Measurements from ENCODE around the gene AGBL4.

Gene AGBL4

DNA sequence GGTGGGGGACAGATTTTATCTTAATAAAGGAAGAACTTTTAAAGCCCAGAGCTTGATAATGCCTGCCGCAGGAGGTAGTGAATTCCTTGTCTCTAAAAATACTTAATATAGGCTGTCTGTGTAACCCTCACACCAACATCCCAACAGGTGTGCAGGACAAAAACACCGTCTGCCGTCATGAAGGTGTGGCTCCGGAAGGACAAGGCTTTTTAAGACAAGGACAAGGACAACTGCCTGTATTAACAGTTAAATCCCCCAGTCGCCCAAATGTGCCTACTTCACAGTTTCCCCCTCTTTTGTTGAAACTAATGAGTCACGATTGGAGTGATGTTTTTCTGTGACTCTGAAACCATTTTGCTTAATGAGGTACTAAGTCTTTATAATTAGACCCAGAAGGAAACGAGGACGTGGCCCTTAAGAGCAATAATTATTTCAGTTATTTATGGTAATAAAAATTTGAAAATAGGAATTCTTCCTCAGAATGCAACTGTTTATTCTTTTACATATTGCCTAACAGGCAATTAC, 1524.5 kb downstream of the AGBL4 start:
- no peak for DNase-seq

DNA sequence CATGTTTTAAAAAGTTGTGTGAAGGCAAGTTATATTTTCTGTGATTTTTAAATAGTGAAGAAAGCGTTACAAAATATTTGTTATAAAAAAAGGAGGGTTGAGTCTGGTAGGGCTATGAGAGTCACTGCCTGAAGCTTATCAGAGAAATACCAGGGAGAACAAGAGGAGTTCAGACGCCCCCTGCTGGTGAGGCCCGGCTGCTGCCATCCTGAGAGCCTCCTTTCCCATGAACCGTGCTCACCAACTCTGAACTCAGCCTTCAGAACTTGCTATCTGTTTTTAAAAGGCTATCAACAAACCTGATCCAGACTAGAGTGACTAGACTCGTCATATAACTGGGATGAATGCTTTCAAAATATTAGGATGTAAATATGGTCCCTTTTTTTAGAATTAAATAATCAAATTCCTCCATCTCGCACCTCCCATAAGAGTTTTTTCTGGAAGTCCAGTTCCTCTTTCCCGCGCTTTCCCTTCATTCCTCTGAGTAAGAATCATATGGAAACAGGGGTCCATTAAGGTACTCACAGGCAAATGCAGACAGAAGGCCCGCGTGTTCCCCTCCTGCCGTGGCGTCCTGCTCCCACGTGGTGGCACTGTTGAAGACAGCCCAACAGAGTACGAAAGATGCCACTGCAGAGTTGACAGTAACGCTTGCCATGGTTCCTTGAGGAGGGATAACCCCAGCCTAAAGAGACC, 1525.5 kb downstream of the AGBL4 start:
- peak; percentile 33 for DNase-seq

DNA sequence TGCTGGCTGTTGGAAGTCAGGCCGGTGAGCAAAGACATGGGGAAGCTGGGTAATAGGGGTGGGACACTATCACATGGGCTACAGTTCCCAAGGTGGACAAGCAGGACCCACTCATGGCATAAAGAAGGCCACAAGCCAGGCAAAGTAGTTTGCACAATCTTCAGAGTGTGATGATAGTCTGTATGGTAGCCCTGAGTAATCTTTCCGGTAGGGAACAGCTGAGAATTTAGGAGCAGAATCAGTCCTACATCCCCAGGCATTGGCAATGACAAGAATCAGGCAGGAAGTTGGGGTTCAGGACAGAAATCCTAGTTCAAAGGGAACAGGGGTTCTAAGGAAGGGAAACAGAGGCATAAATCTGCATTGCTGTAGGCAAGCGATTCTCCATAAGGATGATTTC, 1527.8 kb downstream of the AGBL4 start:
- DNase-seq: no peak

DNA sequence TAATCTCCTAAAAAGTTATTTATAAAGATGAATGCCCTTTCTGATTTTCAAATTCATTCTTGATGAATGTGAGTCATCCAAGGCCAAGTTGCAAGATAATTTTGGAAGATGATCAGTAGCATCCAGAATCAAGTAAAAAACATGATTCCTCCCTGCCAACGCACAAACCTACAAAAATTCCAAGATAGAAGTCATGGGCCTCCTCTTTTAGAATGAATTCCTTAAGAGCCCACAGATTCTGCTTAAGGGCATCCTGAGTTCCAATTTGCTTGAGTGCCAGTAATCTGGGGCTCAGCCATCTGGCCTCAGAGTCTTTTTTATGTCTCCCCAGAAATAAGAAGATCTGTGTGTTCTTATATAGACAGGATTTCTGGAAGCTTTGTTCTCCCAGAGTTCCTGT, 1528.6 kb downstream of the AGBL4 start:
- no peak for DNase-seq

DNA sequence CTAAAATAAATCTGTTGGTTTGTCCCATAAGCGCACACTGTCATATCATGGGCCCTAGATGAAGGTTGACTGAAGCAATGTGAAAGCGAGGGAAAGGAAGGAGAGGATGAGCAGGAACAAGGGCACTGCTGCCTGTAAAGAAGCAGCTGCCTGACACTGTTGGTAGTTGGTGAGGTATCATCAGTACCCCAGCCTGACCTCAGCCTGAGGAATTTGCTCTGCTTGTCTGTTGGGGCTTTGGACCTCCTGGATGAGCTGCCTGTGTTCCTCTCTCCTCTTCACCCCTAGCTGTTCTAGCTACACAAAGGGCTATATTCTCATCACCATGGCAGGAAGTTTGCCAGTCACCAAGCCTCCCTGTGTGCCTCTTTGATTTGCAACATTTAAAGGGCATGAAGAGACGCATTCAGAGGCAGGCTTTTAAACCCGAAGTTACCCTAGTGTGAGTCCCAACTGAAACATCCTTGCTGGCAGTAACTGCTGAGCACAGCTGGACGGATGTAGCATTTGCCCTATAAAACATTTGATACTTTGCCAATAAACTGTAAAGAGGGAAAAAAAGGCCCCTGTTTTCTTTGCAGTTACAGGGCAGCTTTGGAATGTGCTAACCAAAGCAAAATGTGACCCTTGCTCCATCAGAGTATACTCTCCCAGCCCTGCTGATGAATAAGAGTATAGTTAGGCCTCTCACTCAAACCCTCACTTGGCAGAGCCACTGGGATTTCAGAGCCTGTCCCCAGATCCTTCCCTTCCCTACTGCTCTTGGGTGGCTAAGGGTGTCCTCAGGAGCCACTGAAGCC, 1529.6 kb downstream of the AGBL4 start:
- no peak for DNase-seq

DNA sequence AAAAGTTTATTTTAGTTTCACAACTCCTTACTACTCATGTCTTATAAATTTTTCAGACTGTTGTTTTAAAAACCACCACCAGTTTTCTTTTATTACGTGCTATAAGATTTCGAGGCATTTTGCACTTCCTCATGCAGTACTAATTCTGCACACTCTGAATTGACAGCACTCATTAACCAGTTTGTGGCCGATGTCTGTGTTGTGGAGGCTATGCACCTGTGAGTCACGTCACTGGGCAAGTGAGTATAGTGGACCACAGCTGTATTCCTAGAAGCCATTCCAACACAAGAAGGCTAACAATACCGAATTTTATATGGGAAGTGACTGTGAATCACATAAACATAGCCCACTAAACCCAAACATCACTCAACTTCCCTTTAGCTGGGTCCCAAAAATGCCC, 1530.7 kb downstream of the AGBL4 start:
- no peak for DNase-seq

DNA sequence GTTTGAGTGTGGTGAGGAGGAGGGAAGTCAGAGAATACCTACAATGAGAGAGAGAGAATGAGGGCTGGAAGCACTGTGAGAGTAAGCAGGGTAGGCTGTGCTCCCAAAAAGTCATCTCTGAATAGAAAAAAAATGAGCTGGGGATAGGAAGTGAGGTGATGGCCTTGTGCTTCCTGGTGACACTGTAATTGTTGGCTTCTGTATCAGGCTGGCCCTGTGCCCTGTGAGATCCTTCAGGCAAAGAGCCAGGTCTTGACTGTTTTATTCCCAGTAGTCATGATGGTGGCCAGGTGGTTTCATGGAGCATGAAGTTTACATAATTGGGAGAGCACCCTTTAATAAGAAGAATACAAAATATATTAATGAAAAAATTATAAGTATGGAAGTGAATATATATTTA, 1531.4 kb downstream of the AGBL4 start:
- DNase-seq: no peak

DNA sequence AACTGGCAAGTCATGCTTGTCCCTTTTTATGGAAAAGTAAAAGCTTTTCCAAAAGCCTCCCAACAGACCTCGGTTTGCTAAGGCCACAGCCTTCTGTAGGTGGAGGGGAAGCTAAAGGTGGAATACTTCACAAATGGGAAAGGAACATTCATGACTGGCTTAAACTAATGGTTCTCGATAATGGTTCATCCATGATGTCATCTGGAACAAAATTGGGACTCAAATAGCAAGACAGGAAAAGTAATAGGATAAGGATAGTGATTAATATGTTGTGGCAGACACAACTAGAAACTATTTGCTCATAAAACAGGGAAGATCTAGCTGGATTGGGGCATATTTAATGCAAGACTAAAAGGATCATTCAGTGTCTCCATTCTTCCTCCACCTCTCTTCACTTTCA, 1535.0 kb downstream of the AGBL4 start:
- no peak for DNase-seq

Measured in effector CD4-positive, alpha-beta T cell (primary cell).